ENCODE measurements around the gene ACTN4.

The ACTN4 gene

GRCh38 chr19:38679839-38680238 is 32.4 kb downstream of the ACTN4 start:
- DNase-seq: no peak

GRCh38 chr19:38682195-38682867 is 34.9 kb downstream of the ACTN4 start:
- no peak for DNase-seq

DNA sequence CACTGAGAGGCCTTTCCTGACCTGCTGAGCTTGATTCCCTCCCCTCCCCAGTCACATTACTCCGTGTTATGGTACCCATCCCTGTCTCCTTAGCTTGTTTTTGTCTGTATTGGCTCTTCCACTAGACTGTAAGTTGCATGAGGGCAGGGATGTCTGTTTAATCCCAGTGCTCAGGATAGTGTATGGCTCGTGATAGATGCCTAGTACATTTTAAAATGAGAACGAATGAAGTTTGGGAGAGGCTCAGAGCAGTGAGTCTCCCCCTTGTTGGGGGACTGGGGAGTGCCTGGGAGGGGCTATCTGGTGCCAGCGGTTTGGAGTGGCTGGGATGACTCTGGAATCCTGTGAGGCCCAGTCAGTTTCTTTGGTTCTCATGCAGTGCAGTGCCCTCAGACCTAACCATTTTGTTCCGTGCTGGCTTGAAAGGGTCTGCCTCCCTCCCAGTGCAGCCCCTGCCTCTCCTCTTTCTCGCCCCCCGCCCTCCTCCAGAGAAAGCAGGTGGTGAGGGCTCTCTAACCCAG is 35.5 kb downstream of the ACTN4 start:
- DNase-seq: no peak

GRCh38 chr19:38683393-38684077 is 36.1 kb downstream of the ACTN4 start:
- DNase-seq: peak; percentile 63

GRCh38 chr19:38684078-38684861 is 36.8 kb downstream of the ACTN4 start:
- peak; percentile 73 for DNase-seq

DNA sequence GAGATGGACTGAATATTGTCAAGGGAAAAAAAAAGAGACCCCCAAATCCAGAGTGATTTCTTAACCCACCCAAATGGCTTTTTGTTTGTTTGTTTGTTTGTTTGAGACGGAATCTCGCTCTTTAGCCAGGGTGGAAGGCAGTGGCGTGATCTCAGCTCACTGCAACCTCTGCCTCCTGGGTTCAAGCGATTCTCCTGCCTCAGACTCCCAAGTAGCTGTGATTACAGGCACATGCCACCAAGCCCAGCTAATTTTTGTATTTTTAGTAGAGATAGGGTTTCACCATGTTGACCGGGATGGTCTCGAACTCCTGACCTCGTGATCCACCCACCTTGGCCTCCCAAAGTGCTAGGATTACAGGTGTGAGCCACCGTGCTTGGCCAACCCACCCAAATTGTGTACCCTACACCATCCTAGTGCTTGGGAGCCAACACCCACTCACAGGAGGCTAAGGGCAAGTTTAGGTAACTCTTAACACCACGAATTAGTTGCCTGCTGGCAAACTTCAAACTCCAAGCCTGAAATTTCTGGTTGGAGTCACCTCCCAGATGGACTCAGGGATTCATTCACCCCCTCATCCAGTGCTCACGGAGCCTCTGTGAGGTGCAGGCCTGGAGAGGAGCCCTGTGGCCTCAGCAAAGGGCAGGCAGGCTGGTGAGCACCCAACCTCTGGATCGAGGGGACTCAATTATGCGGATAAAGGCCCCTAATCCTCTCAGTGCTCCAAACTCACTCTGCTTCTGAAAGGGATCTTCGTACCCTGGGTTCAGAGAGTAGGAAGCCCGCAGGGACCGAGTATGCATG is 37.6 kb downstream of the ACTN4 start:
- DNase-seq: no peak

DNA sequence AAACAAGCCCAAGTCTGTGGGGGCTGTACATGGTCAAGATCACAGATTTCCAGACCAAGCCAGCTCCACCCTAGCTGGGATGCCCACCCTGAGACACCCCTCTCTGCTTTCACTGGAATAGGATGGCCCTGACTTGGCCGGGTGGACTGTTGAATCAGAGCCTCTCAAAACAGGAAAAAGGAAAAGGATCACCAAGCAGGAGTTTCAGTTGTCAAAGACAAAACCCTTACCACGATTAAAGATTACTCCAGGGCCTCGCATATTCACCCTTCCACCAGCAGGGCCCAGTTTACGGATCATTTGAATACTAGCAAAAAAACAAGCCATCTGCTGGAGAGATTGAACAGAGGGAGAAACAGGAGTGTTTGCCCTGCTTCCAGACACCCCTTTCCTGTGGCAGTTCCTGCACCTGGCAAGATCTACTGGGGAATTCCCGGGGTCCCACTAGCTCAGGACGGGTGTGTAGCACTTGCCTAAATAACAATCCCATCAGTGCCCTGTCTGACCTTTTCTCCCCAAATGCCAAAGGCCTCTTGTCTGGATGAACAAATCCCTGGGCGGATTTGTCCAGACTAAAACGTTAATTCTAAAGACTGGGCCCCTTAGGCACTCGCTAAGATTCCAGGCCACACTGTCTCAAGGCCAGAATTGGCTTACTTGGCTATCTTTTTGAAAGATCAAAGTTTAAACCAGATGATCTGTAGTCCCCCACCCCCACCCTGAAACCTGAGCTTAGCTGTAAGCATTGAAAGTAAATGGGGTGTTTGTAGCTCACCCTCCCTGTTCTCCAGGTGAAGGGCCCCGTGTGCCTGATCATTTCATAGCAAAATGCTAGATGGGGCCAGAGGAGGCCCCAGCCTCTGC is 38.4 kb downstream of the ACTN4 start:
- no peak for DNase-seq

DNA sequence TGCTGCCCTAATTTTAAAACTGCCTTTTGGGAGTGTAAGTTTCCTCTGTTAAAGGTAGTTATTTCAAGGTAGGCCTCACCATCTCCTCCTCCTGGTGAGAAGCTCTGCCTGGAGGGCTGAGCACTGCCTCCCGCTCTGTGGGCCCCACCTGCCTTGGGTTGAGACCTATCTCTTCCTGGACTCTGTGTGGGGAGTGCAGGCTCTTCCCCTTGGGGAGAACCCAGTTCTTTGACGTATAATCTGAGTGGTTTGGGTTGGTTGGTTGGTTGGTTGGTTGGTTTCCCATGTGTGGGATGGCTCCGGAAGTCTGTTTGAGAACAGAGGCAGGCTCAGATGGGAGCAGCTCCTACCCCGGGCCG is 39.1 kb downstream of the ACTN4 start:
- DNase-seq: peak; percentile 53

- DNase-seq: no peak
These were observed 40.5 kb downstream of the ACTN4 start for GRCh38 chr19:38687837-38688378.

DNA sequence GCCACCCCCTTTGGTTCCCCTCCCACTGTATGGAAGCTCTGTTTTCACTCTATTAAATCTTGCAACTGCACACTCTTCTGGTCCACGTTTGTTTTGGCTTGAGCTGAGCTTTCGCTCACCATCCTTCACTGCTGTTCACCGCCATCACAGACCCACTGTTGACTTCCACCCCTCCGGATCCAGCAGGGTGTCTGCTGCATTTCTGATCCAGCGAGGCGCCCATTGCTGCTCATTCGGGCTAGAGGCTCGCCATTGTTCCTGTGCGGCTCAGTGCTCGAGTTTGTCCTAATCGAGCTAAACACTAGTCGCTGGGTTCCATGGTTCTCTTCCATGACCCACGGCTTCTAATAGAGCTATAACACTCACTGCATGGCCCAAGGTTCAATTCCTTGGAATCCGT is 42.7 kb downstream of the ACTN4 start:
- no peak for DNase-seq

GRCh38 chr19:38690832-38691231 is 43.4 kb downstream of the ACTN4 start:
- no peak for DNase-seq

GRCh38 chr19:38691938-38692457 is 44.5 kb downstream of the ACTN4 start:
- no peak for DNase-seq

- no peak for DNase-seq
These were observed 45.3 kb downstream of the ACTN4 start for GRCh38 chr19:38692458-38693379.

DNA sequence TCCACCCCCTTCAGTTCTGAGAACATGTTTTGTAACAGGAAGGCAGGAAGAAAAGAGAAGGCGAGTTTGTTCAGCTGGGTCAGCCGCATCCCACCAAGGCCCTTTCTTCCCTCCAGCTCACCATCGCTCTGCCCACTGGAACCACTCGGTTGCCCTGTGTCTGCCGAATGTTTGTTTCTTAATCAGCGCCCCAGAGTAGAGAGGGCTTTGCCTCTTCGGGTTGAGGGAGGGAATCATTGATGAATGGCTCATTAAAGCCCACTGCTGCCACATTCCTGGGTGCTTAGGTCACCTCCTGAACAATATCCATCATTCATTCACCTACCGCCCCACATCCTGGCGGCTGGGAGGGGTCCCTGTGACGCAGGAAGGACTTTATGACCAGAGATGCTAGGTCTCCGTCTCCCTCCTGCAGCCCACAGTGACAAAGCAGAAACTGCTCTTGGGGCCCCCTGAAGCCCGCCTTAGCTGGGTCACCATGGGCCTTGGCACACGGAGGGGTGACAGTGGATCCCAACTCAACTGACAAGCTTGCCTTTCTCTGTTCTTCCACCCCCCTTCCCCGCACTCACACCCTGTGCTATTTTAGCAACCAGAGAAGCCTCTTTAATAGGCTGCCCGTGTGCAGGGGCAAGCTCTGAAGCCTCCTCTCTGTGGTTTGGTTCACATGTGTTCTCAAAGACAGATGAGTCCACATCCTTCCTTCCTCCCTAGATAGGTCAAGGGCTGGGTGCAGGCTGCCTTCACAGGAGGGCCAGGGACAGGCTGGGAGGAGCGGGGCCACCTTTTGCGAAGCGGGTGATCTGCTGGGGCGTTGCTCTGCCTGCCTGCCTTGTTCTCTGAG is 46.2 kb downstream of the ACTN4 start:
- peak; percentile 46 for DNase-seq

- DNase-seq: no peak
These were observed 47.9 kb downstream of the ACTN4 start for GRCh38 chr19:38695317-38695683.

DNA sequence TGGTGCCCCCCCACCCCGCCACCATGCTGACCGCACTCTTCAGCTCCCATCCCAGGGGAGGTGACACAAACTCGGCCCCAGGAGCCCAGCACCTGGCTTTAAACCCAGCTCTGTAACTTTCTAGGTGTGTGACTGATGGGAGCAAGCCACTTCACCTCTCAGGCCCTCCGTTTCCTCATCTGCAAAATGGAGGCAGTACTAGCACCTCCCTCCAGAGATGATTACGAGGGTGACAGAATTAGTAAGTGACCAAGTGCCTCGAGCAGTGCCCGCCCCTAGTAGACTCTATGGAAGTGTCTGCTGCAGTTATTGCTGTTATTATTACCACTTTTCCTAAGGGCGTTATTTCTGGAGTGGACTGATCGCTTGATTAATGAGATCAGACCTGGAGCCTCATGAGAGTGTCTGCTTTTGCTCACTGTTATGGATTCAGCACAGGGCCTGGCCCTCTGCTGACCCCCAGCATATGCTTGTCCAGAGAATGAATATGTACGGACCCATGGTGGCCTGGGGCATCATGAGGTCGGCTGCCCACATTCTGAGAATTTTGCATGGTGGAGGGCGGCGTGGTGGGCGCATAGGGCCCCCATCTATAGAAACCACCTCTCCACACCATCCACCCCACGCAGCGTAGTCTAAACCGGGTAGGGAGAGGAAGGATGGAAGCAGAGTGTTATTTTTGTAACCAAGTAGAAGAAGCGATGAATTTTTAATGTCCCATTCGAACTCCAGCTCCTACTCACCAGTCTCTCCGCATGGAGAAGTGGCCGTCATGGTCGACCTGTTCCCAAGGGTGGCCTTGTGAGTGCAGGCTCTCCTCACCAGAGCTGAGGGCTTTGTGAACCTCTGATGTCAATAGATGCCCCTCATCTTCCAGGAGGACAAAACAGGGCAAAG is 48.6 kb downstream of the ACTN4 start:
- DNase-seq: no peak

DNA sequence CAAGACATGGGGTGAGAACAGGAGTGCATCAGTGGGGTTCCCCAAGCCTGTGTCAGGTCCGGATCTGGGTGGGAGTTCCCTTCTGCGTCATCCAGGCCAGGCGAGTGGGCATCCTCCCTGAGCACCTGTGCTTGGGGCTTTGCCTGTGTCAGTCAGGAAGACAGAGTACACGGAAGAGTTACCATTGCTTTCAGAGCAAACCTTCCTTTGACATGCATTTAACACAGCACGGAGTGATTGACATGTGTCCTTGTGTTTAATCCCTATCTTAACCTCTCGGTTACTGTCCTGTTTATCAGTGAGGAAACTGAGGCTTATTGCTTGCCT is 49.2 kb downstream of the ACTN4 start:
- DNase-seq: no peak

DNA sequence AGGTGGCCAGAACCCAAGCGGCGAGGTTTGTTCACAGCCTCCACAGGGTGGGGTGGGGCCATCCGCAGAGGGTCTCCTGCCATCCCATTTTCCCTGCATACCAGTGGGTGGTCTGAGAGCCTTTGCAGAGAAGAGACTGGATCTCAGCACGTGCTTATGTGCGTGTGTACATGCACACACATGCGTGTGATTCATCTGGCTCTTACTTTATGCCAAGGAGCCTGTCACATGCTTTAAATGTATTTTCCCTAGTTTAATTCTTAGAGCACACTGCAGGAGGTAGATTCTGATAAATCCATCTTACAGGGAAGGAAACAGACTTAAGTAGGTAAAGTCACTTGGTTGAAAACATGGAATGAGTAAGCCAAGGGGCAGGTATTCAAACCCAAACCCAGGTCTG is 49.7 kb downstream of the ACTN4 start:
- no peak for DNase-seq
